Keratinocyte (primary cell): ENCODE measurements around the gene ZNF239. TPM values are rescaled to one million over a fixed set of nuclear protein-coding genes. Genes with fewer than 3 reads are reported as not detected.

ENCODE experiments used
- DNase-seq: peaks from one replicate; pipeline ENCODE4 v3.0.0-alpha.2; 2011; ENCODE audit warnings: low read depth, missing footprints, low spot score
- FAIRE-seq: peaks from 2 replicates; lab custom pipeline; 2011; peaks lifted over from hg19 to GRCh38; lab: Jason Lieb, UNC
- H2AFZ ChIP-seq: 2 replicates; pipeline ENCODE4 v1.6.0; 2012; ENCODE audit warnings: low read length, control low read depth, inconsistent platforms; ENCODE audit not compliant: control insufficient read depth
- H3K27ac ChIP-seq: 2 replicates; pipeline ENCODE4 v1.5.1; 2011; ENCODE audit warnings: low read length; ENCODE audit not compliant: control insufficient read depth, insufficient read depth
- H3K27me3 ChIP-seq: 3 replicates; pipeline ENCODE4 v1.6.0; 2011; ENCODE audit warnings: low read length; ENCODE audit not compliant: control insufficient read depth, insufficient read depth; ENCODE audit errors: extremely low read depth
- H3K36me3 ChIP-seq, 2 experiments: 2 replicates in 1 of 2; 3 replicates in 1 of 2; pipeline ENCODE4 v1.5.1; 2011; ENCODE audit warnings: low read length in 2 of 2, mild to moderate bottlenecking in 1 of 2; ENCODE audit not compliant: control insufficient read depth in 2 of 2, insufficient read depth in 2 of 2; ENCODE audit errors: extremely low read depth in 1 of 2
- H3K4me1 ChIP-seq: 3 replicates; pipeline ENCODE4 v1.5.1; 2011; ENCODE audit warnings: low read length; ENCODE audit not compliant: control insufficient read depth, insufficient read depth; ENCODE audit errors: extremely low read depth
- H3K4me2 ChIP-seq: 3 replicates; pipeline ENCODE4 v1.6.0; 2011; ENCODE audit warnings: low read depth, low read length; ENCODE audit not compliant: control insufficient read depth, insufficient read depth; ENCODE audit errors: extremely low read depth
- H3K4me3 ChIP-seq, 3 experiments: fragments of 200-600 bp in 1 of 3; sonication (generic) in 1 of 3; 2 replicates in 2 of 3; 3 replicates in 1 of 3; pipeline ENCODE4 v1.5.1; 2011 to 2016; ENCODE audit warnings: low read length in 3 of 3, mild to moderate bottlenecking in 3 of 3, control low read depth in 2 of 3, inconsistent platforms in 1 of 3, low read depth in 1 of 3, mixed read lengths in 1 of 3, mixed run types in 1 of 3, moderate library complexity in 1 of 3; ENCODE audit not compliant: control insufficient read depth in 2 of 3, insufficient read depth in 2 of 3; ENCODE audit errors: extremely low read depth in 1 of 3
- H3K79me2 ChIP-seq: 2 replicates; pipeline ENCODE4 v1.6.0; 2012; ENCODE audit warnings: low read length; ENCODE audit not compliant: control insufficient read depth, insufficient read depth
- H3K9ac ChIP-seq: 3 replicates; pipeline ENCODE4 v1.6.0; 2011; ENCODE audit warnings: low read length; ENCODE audit not compliant: control insufficient read depth, insufficient read depth; ENCODE audit errors: extremely low read depth
- H3K9me1 ChIP-seq: 3 replicates; pipeline ENCODE4 v1.6.0; 2011; ENCODE audit warnings: low read length; ENCODE audit not compliant: control insufficient read depth, insufficient read depth; ENCODE audit errors: extremely low read depth
- H3K9me3 ChIP-seq: 2 replicates; pipeline ENCODE4 v1.5.1; 2012; ENCODE audit warnings: low read depth, low read length; ENCODE audit not compliant: control insufficient read depth
- H4K20me1 ChIP-seq: 3 replicates; pipeline ENCODE4 v1.6.0; 2011; ENCODE audit warnings: low read length; ENCODE audit not compliant: control insufficient read depth, insufficient read depth; ENCODE audit errors: extremely low read depth
- EZH2 ChIP-seq: IDR thresholded peaks from one replicate; pipeline ENCODE4 v1.6.1; 2012; ENCODE audit warnings: inconsistent platforms, mild to moderate bottlenecking, low read length, moderate library complexity
- dilution Hi-C: fragments of 300-500 bp; cut with MboI; formaldehyde crosslinking; loops from one replicate; pipeline ENCODE4 v1.7.0; 2020; ENCODE audit warnings: low sequenced_read_pairs; ENCODE audit not compliant: extremely low pct_ligation_motif_present
- polyA plus RNA-seq, 5 experiments: library from polyadenylated mRNA; depleted of rRNA in 3 of 5; stranded (reverse) in 3 of 5; stranded (forward) in 1 of 5; unstranded in 1 of 5; fragments of >200 nt; gene quantifications; 1 replicate in 1 of 5; 2 replicates in 3 of 5; 3 replicates in 1 of 5; pipeline versions ENCODE4 v1.2.1 to v1.2.3, GENCODE V29; 2011 to 2012; ENCODE audit warnings: missing spikeins in 2 of 5, low read depth in 1 of 5, low replicate concordance in 1 of 5
- TF ChIP-seq, protein P1 (sequence below), 3 experiments: IDR thresholded peaks in 1 of 3; conservative IDR thresholded peaks in 1 of 3; optimal IDR thresholded peaks in 1 of 3; 2 replicates in 2 of 3; 3 replicates in 1 of 3; pipeline versions ENCODE3 to v1.5.1; 2011; ENCODE audit warnings: low read length in 3 of 3, mild to moderate bottlenecking in 3 of 3, moderate library complexity in 2 of 3, control low read depth in 1 of 3, inconsistent platforms in 1 of 3; ENCODE audit not compliant: insufficient read depth in 2 of 3; ENCODE audit errors: extremely low read depth in 1 of 3

Gene ZNF239
- polyA plus RNA-seq, 1 donor (not counting 4 experiments of a cell fraction or from before 2014, with no cell fraction given) = 1.1 TPM

DNA sequence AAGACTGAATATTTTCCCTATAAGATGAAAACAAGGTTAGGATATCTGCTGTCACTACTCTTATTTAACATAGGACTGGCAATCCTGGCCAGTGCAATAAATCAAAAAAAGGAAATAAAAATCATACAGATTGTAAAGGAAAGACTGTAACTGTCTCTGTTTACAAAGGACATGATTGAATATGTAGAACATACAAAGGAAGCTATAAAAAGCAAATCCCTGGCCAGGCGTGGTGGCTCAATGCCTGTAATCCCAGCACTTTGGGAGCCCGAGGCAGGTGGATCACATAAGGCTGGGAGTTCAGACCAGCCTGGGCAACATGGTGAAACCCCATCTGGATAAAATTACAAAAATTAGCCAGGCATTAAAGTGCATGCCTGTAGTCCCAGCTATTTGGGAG, 47.6 kb upstream of the ZNF239 start:
- dilution Hi-C loops = no loop called here
- Histone ChIP-seq H3K36me3 (no peaks in the 10 kb centered on the region), H3K9me1 (no peaks in the 10 kb centered on the region), H3K4me3 (no peak overlapping the region), H3K9ac (no peak overlapping the region), H3K4me1 (no peaks in the 10 kb centered on the region), H2AFZ (no peak overlapping the region), H3K9me3 (peaks cover 6% of the 10 kb centered on the region), H3K79me2 (no peaks in the 10 kb centered on the region), H3K27me3 (no peaks in the 10 kb centered on the region), H4K20me1 (no peaks in the 10 kb centered on the region), H3K4me2 (no peak overlapping the region), H3K27ac (no peak overlapping the region)
- no peak for TF ChIP-seq EZH2
- TF ChIP-seq, protein P1, sequence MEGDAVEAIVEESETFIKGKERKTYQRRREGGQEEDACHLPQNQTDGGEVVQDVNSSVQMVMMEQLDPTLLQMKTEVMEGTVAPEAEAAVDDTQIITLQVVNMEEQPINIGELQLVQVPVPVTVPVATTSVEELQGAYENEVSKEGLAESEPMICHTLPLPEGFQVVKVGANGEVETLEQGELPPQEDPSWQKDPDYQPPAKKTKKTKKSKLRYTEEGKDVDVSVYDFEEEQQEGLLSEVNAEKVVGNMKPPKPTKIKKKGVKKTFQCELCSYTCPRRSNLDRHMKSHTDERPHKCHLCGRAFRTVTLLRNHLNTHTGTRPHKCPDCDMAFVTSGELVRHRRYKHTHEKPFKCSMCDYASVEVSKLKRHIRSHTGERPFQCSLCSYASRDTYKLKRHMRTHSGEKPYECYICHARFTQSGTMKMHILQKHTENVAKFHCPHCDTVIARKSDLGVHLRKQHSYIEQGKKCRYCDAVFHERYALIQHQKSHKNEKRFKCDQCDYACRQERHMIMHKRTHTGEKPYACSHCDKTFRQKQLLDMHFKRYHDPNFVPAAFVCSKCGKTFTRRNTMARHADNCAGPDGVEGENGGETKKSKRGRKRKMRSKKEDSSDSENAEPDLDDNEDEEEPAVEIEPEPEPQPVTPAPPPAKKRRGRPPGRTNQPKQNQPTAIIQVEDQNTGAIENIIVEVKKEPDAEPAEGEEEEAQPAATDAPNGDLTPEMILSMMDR (optimal IDR thresholded peaks at IDR 0.05 in 1 of 3, IDR thresholded peaks at IDR 0.05 in 1 of 3, conservative IDR thresholded peaks at IDR 0.05 in 1 of 3; ENCODE audit: extremely low read depth in 1 of 3, insufficient read depth in 2 of 3, low read length in 3 of 3) = no peak
- DNase-seq (no peak), FAIRE-seq (no peak)

- no peaks in the 10 kb centered on the region for H4K20me1 ChIP-seq
- no peak overlapping the region for H3K4me2 ChIP-seq
- no peaks in the 10 kb centered on the region for H3K79me2 ChIP-seq
- peaks cover 2 to 6% of the 10 kb centered on the region in 2 experiments for H3K36me3 ChIP-seq
- no peak overlapping the region for H2AFZ ChIP-seq
- FAIRE-seq (no peak), DNase-seq (no peak)
- TF ChIP-seq, protein P1 (optimal IDR thresholded peaks at IDR 0.05 in 1 of 3, IDR thresholded peaks at IDR 0.05 in 1 of 3, conservative IDR thresholded peaks at IDR 0.05 in 1 of 3; ENCODE audit: extremely low read depth in 1 of 3, insufficient read depth in 2 of 3, low read length in 3 of 3) = no peak
- no peak for TF ChIP-seq EZH2
- peaks cover 18% of the 10 kb centered on the region for H3K9me3 ChIP-seq
- dilution Hi-C loops = no loop called here
- H3K4me1 ChIP-seq = no peaks in the 10 kb centered on the region
- no peaks in the 10 kb centered on the region for H3K27me3 ChIP-seq
- no peak overlapping the region for H3K9ac ChIP-seq
- H3K9me1 ChIP-seq = no peaks in the 10 kb centered on the region
- H3K4me3 ChIP-seq = no peak overlapping the region
- H3K27ac ChIP-seq = no peak overlapping the region
Observed at GRCh38 chr10:43619368-43619767, 45.0 kb upstream of the ZNF239 start.
